IMR-90 (cell line): ENCODE measurements around the gene ZNF766. TPM values are rescaled to one million over a fixed set of nuclear protein-coding genes. Genes with fewer than 3 reads are reported as not detected.
"Not testable (repeated sequence)": the region's sequence is repeated elsewhere in the genome, so short reads cannot be mapped to it uniquely, and the experiment has no call there.

ENCODE experiments used
- ATAC-seq: fragments of 200-7000 bp; cut with Tn5 transposase; 2 replicates; pipeline ENCODE4 v1.9.1; 2020; ENCODE audit warnings: low read depth, mild to moderate bottlenecking, moderate library complexity
- BruUV-seq: library from RNA; stranded (reverse); fragments of 400-500 nt; replicated peaks from 2 replicates; lab custom pipeline; 2021; lab: Mats Ljungman, UMichigan
- CTCF ChIA-PET: fragments of 300-600 bp; formaldehyde crosslinking; extraction: SDS; loops from one replicate; lab custom pipeline; 2021; ENCODE audit warnings: antibody characterized with exemption; lab: Yijun Ruan, JAX
- POLR2A ChIA-PET: fragments of 300-600 bp; sonication (Branson Sonifier 250); formaldehyde crosslinking; loops from one replicate; lab custom pipeline; 2022; ENCODE audit warnings: antibody characterized with exemption; ENCODE audit not compliant: unreplicated experiment; lab: Charles Lee
- DNase-seq: peaks from one replicate; pipeline ENCODE4 v3.0.0; 2013
- H2AFZ ChIP-seq: replicated peaks from 2 replicates; pipeline ENCODE3; 2013; ENCODE audit warnings: low read length, mild to moderate bottlenecking; ENCODE audit not compliant: poor library complexity
- H2AK5ac ChIP-seq: 2 replicates; pipeline ENCODE4 v1.6.1; 2013; ENCODE audit warnings: low read depth, low read length, inconsistent platforms
- H2AK9ac ChIP-seq: replicated peaks from 2 replicates; pipeline ENCODE3; 2013; ENCODE audit warnings: mild to moderate bottlenecking, low read depth, low read length, moderate library complexity; ENCODE audit not compliant: poor library complexity
- H2BK120ac ChIP-seq: 2 replicates; pipeline ENCODE4 v1.6.1; 2013; ENCODE audit warnings: low read depth, low read length, inconsistent platforms
- H2BK15ac ChIP-seq: 3 replicates; pipeline ENCODE4 v1.6.1; 2013; ENCODE audit warnings: low read depth, low read length, inconsistent platforms
- H2BK20ac ChIP-seq: 2 replicates; pipeline ENCODE4 v1.6.1; 2013; ENCODE audit warnings: low read depth, mild to moderate bottlenecking, inconsistent platforms, low read length, moderate library complexity
- H2BK5ac ChIP-seq: 2 replicates; pipeline ENCODE4 v1.6.1; 2013; ENCODE audit warnings: mild to moderate bottlenecking, low read depth, low read length, inconsistent platforms; ENCODE audit not compliant: poor library complexity, severe bottlenecking
- H3K14ac ChIP-seq: replicated peaks from 2 replicates; pipeline ENCODE4 v1.6.1; 2013; ENCODE audit warnings: low read depth, low read length, inconsistent platforms
- H3K18ac ChIP-seq: 2 replicates; pipeline ENCODE4 v1.6.1; 2013; ENCODE audit warnings: low read depth, low read length, control low read depth
- H3K23ac ChIP-seq: 2 replicates; pipeline ENCODE4 v1.6.1; 2013; ENCODE audit warnings: low read depth, low read length, inconsistent platforms
- H3K27ac ChIP-seq: 2 replicates; pipeline ENCODE4 v1.5.1; 2013; ENCODE audit warnings: mild to moderate bottlenecking, control low read depth, low read length; ENCODE audit not compliant: insufficient read depth
- H3K27me3 ChIP-seq: 2 replicates; pipeline ENCODE4 v1.6.1; 2013; ENCODE audit warnings: low read length; ENCODE audit not compliant: control insufficient read depth, insufficient read depth
- H3K36me3 ChIP-seq: 2 replicates; pipeline ENCODE4 v1.6.1; 2013; ENCODE audit warnings: low read length, mixed read lengths; ENCODE audit not compliant: control insufficient read depth, insufficient read depth
- H3K4ac ChIP-seq: 2 replicates; pipeline ENCODE4 v1.6.1; 2013; ENCODE audit warnings: low read depth, low read length, inconsistent platforms
- H3K4me1 ChIP-seq: 2 replicates; pipeline ENCODE4 v1.6.1; 2013; ENCODE audit warnings: low read length, mixed read lengths; ENCODE audit not compliant: control insufficient read depth, insufficient read depth
- H3K4me2 ChIP-seq: 2 replicates; pipeline ENCODE4 v1.6.1; 2013; ENCODE audit warnings: low read depth, mild to moderate bottlenecking, control low read depth, low read length, moderate library complexity
- H3K4me3 ChIP-seq: 2 replicates; pipeline ENCODE4 v1.5.1; 2013; ENCODE audit warnings: low read depth, mild to moderate bottlenecking, control low read depth, low read length, moderate library complexity; ENCODE audit not compliant: insufficient read depth
- H3K56ac ChIP-seq: 2 replicates; pipeline ENCODE4 v1.6.1; 2013; ENCODE audit warnings: low read length, inconsistent platforms; ENCODE audit not compliant: insufficient read depth; ENCODE audit errors: extremely low read depth
- H3K79me1 ChIP-seq, 2 experiments: 2 replicates each; pipeline ENCODE4 v1.6.1; 2013; ENCODE audit warnings: low read length in 2 of 2, inconsistent platforms in 1 of 2, low read depth in 1 of 2
- H3K9ac ChIP-seq: 2 replicates; pipeline ENCODE4 v1.6.1; 2013; ENCODE audit warnings: low read depth, low read length, control low read depth
- H3K9me1 ChIP-seq: 2 replicates; pipeline ENCODE4 v1.6.1; 2013; ENCODE audit warnings: low read length, inconsistent platforms; ENCODE audit not compliant: insufficient read depth
- H3K9me3 ChIP-seq: 2 replicates; pipeline ENCODE4 v1.6.1; 2013; ENCODE audit warnings: low read length; ENCODE audit not compliant: control insufficient read depth, insufficient read depth
- H4K20me1 ChIP-seq: 2 replicates; pipeline ENCODE4 v1.6.1; 2013; ENCODE audit warnings: low read length, inconsistent platforms; ENCODE audit not compliant: insufficient read depth
- H4K5ac ChIP-seq: 2 replicates; pipeline ENCODE4 v1.6.1; 2013; ENCODE audit warnings: mild to moderate bottlenecking, low read depth, low read length, control low read depth
- H4K8ac ChIP-seq, 2 experiments: 2 replicates each; pipeline ENCODE4 v1.6.1; 2013; ENCODE audit warnings: low read depth in 2 of 2, low read length in 2 of 2, control low read depth in 1 of 2, inconsistent platforms in 1 of 2
- H4K91ac ChIP-seq: 2 replicates; pipeline ENCODE4 v1.6.1; 2013; ENCODE audit warnings: low read depth, low read length, inconsistent platforms; ENCODE audit not compliant: insufficient read depth
- WGBS, 2 experiments: methylation state at CpG; one replicate each; pipeline versions ENCODE4 v1.1.5 to v1.1.7; 2013; ENCODE audit warnings: missing lambda C conversion rate in 2 of 2; ENCODE audit not compliant: insufficient read length in 1 of 2; ENCODE audit errors: extremely low coverage in 2 of 2; 5-methylcytosine and 5-hydroxymethylcytosine counted together
- dilution Hi-C: fragments of 300-500 bp; cut with HindIII; formaldehyde crosslinking; loops from one replicate; pipeline ENCODE4 v1.14.3; 2018; ENCODE audit warnings: low sequenced_read_pairs; ENCODE audit not compliant: unreplicated experiment
- in situ Hi-C: fragments of 300-500 bp; cut with MboI; formaldehyde crosslinking; loops from 3 replicates; pipeline ENCODE4 v1.14.3; 2019; ENCODE audit warnings: low sequenced_read_pairs, inconsistent platforms, mixed read lengths
- intact Hi-C: fragments of 100-400 bp; cut with micrococcal nuclease; formaldehyde crosslinking; loops from 2 replicates; pipeline ENCODE4 v1.10.0; 2022
- polyA plus RNA-seq, 3 experiments: library from polyadenylated mRNA; depleted of rRNA; stranded (reverse); fragments of >200 nt; gene quantifications; 2 replicates each; pipeline ENCODE4 v1.2.3, GENCODE V29; 2012; ENCODE audit warnings: low replicate concordance in 1 of 3
- total RNA-seq: library from RNA; depleted of rRNA; stranded (reverse); fragments of >200 nt; gene quantifications from 2 replicates; pipeline ENCODE4 v1.2.3, GENCODE V29; 2012

The ZNF766 gene
- total and polyA plus RNA-seq, 2 of the 4 experiments (the other 2 are of a cell fraction) = 4.9 to 20.4 TPM

GRCh38 chr19:52292946-52293345, 23.6 kb downstream of the ZNF766 start:
- H2AK9ac ChIP-seq, H3K56ac ChIP-seq, ATAC-seq, H3K27me3 ChIP-seq, H3K9ac ChIP-seq, H2BK15ac ChIP-seq, H3K9me1 ChIP-seq, H4K91ac ChIP-seq, H3K4me3 ChIP-seq, H4K20me1 ChIP-seq, H2BK5ac ChIP-seq, H2BK120ac ChIP-seq, in situ Hi-C loops, POLR2A ChIA-PET, H2AK5ac ChIP-seq, H3K4me2 ChIP-seq, H3K27ac ChIP-seq, H4K5ac ChIP-seq, H3K14ac ChIP-seq, H3K4ac ChIP-seq, DNase-seq, H2AFZ ChIP-seq, H3K9me3 ChIP-seq, dilution Hi-C loops, H3K18ac ChIP-seq, H3K23ac ChIP-seq, BruUV-seq, H4K8ac ChIP-seq, CTCF ChIA-PET, H2BK20ac ChIP-seq, intact Hi-C loops, H3K4me1 ChIP-seq: not testable (repeated sequence)
- Histone ChIP-seq H3K79me1 (peaks cover 0 to 11% of the 10 kb centered on the region in 2 experiments; a peak in 3 of 4 replicates), H3K36me3 (peaks cover 26% of the 10 kb centered on the region)
- WGBS, 2 experiments = no CpG with 5 or more reads among the region's 6 CpGs
